Ishikawa (cell line): ENCODE measurements around the gene ROBO1.

Experiments
- CEBPB ChIP-seq: IDR thresholded peaks from 2 replicates; pipeline ENCODE4 v1.6.1; 2012
- CREB1 ChIP-seq: IDR thresholded peaks from 2 replicates; pipeline ENCODE4 v1.6.1; 2012; ENCODE audit warnings: low read depth
- EGR1 ChIP-seq: IDR thresholded peaks from 2 replicates; pipeline ENCODE4 v1.6.1; 2012
- EP300 ChIP-seq: IDR thresholded peaks from 2 replicates; pipeline ENCODE4 v1.6.1; 2012; ENCODE audit warnings: borderline replicate concordance
- FOXM1 ChIP-seq: IDR thresholded peaks from 2 replicates; pipeline ENCODE4 v1.6.1; 2012; ENCODE audit warnings: low read depth, borderline replicate concordance
- MAX ChIP-seq: IDR thresholded peaks from 2 replicates; pipeline ENCODE4 v1.6.1; 2012
- NFIC ChIP-seq: IDR thresholded peaks from 2 replicates; pipeline ENCODE4 v1.6.1; 2012
- RAD21 ChIP-seq: IDR thresholded peaks from 2 replicates; pipeline ENCODE4 v1.6.1; 2012; ENCODE audit warnings: low read depth
- REST ChIP-seq: IDR thresholded peaks from 2 replicates; pipeline ENCODE4 v1.6.1; 2012; ENCODE audit warnings: low read depth, mild to moderate bottlenecking
- TAF1 ChIP-seq: IDR thresholded peaks from 2 replicates; pipeline ENCODE4 v1.6.1; 2012; ENCODE audit warnings: low read depth, mild to moderate bottlenecking
- TCF12 ChIP-seq: IDR thresholded peaks from 2 replicates; pipeline ENCODE4 v1.6.1; 2012; ENCODE audit warnings: low read depth
- TEAD4 ChIP-seq: IDR thresholded peaks from 2 replicates; pipeline ENCODE4 v1.6.1; 2012
- USF1 ChIP-seq: IDR thresholded peaks from 2 replicates; pipeline ENCODE4 v1.6.1; 2012
- YY1 ChIP-seq: IDR thresholded peaks from 2 replicates; pipeline ENCODE4 v1.6.1; 2012; ENCODE audit warnings: low read depth
- ZBTB7A ChIP-seq: IDR thresholded peaks from 2 replicates; pipeline ENCODE4 v1.6.1; 2012; ENCODE audit warnings: low read depth

ROBO1 gene

GRCh38 chr3:79005084-79005483, 762.7 kb downstream of the ROBO1 start:
- no peak for TF ChIP-seq YY1
- TF ChIP-seq RAD21, result no peak
- TF ChIP-seq REST, result no peak
- TF ChIP-seq TCF12, result no peak
- TF ChIP-seq MAX, result no peak
- TF ChIP-seq CEBPB, result no peak
- no peak for TF ChIP-seq USF1
- no peak for TF ChIP-seq FOXM1
- TF ChIP-seq CREB1, result no peak
- no peak for TF ChIP-seq ZBTB7A
- no peak for TF ChIP-seq EP300
- TF ChIP-seq EGR1, result no peak
- TF ChIP-seq TAF1, result no peak
- TF ChIP-seq NFIC, result no peak
- no peak for TF ChIP-seq TEAD4

- TF ChIP-seq EGR1, result no peak
- TF ChIP-seq NFIC, result no peak
- TF ChIP-seq ZBTB7A, result no peak
- no peak for TF ChIP-seq MAX
- no peak for TF ChIP-seq REST
- TF ChIP-seq TCF12, result no peak
- no peak for TF ChIP-seq CEBPB
- no peak for TF ChIP-seq RAD21
- TF ChIP-seq USF1, result no peak
- no peak for TF ChIP-seq FOXM1
- TF ChIP-seq YY1, result no peak
- TF ChIP-seq TEAD4, result no peak
- TF ChIP-seq EP300, result no peak
- TF ChIP-seq CREB1, result no peak
- no peak for TF ChIP-seq TAF1
These were observed 763.8 kb downstream of the ROBO1 start for GRCh38 chr3:79003994-79004393.

- TF ChIP-seq ZBTB7A (no peak), FOXM1 (no peak), YY1 (no peak), CREB1 (no peak), EGR1 (no peak), CEBPB (no peak), USF1 (no peak), TEAD4 (no peak), TCF12 (no peak), MAX (no peak), EP300 (no peak), REST (no peak), NFIC (no peak), TAF1 (no peak), RAD21 (no peak)
These were observed 765.1 kb downstream of the ROBO1 start for GRCh38 chr3:79002465-79003372.
